Endothelial cell of umbilical vein (primary cell): ENCODE measurements around the gene MC5R. TPM values are rescaled to one million over a fixed set of nuclear protein-coding genes. Genes with fewer than 3 reads are reported as not detected.

Experiments used
- BruUV-seq: library from RNA; stranded (reverse); fragments of 400-500 nt; replicated peaks from 2 replicates; lab custom pipeline; 2021; lab: Mats Ljungman, UMichigan
- CTCF ChIA-PET: fragments of 300-600, 350-600 bp; sonication (Branson Sonifier 250); formaldehyde crosslinking; loops from one replicate; lab custom pipeline; 2021; ENCODE audit warnings: antibody characterized with exemption, inconsistent platforms; lab: Charles Lee
- POLR2A ChIA-PET: fragments of 300-600, 350-600 bp; sonication (Branson Sonifier 250); formaldehyde crosslinking; loops from one replicate; lab custom pipeline; 2021; ENCODE audit warnings: antibody characterized with exemption, inconsistent platforms; lab: Charles Lee
- DNase-seq: peaks from one replicate; pipeline ENCODE4 v3.0.0-alpha.2; 2011; ENCODE audit warnings: low read depth, low spot score
- FAIRE-seq: peaks from 2 replicates; lab custom pipeline; 2011; peaks lifted over from hg19 to GRCh38; lab: Jason Lieb, UNC
- H2AFZ ChIP-seq: 2 replicates; pipeline ENCODE4 v1.6.0; 2012; ENCODE audit warnings: low read depth, low read length, control low read depth, inconsistent platforms
- H3K27ac ChIP-seq: 2 replicates; pipeline ENCODE4 v1.5.1; 2011; ENCODE audit warnings: low read depth, mild to moderate bottlenecking, control low read depth, low read length, moderate library complexity; ENCODE audit not compliant: insufficient read depth
- H3K27me3 ChIP-seq, 2 experiments: 2 replicates each; pipeline versions ENCODE4 v1.6.0 to v1.6.1; 2011; ENCODE audit warnings: low read length in 2 of 2, mixed read lengths in 1 of 2; ENCODE audit not compliant: control insufficient read depth in 2 of 2, insufficient read depth in 2 of 2
- H3K36me3 ChIP-seq, 2 experiments: 2 replicates in 1 of 2; 3 replicates in 1 of 2; pipeline ENCODE4 v1.5.1; 2011; ENCODE audit warnings: low read length in 2 of 2, mild to moderate bottlenecking in 1 of 2, moderate library complexity in 1 of 2; ENCODE audit not compliant: control insufficient read depth in 2 of 2, insufficient read depth in 2 of 2; ENCODE audit errors: extremely low read depth in 1 of 2
- H3K4me1 ChIP-seq: 3 replicates; pipeline ENCODE4 v1.5.1; 2011; ENCODE audit warnings: mild to moderate bottlenecking, low read length; ENCODE audit not compliant: control insufficient read depth, insufficient read depth; ENCODE audit errors: extremely low read depth
- H3K4me2 ChIP-seq: 2 replicates; pipeline ENCODE4 v1.6.1; 2011; ENCODE audit warnings: low read length, control low read depth, mixed read lengths; ENCODE audit not compliant: insufficient read depth
- H3K4me3 ChIP-seq, 3 experiments: fragments of 200-600 bp in 1 of 3; sonication (generic), shearing (Covaris generic) in 1 of 3; replicated peaks in 1 of 3; 2 replicates each; pipeline ENCODE4 v1.5.1; 2011 to 2016; ENCODE audit warnings: control low read depth in 3 of 3, low read length in 3 of 3, mild to moderate bottlenecking in 2 of 3, inconsistent platforms in 1 of 3, low read depth in 1 of 3, moderate library complexity in 1 of 3; ENCODE audit not compliant: insufficient read depth in 1 of 3
- H3K79me2 ChIP-seq: 2 replicates; pipeline ENCODE4 v1.6.0; 2012; ENCODE audit warnings: low read length, inconsistent platforms; ENCODE audit not compliant: control insufficient read depth, insufficient read depth
- H3K9ac ChIP-seq: replicated peaks from 2 replicates; pipeline ENCODE3; 2011; ENCODE audit warnings: low read length, control low read depth; ENCODE audit not compliant: insufficient read depth; ENCODE audit errors: extremely low read depth
- H3K9me1 ChIP-seq: replicated peaks from 3 replicates; pipeline ENCODE4 v1.6.0; 2011; ENCODE audit warnings: mild to moderate bottlenecking, low read length; ENCODE audit not compliant: control insufficient read depth, insufficient read depth; ENCODE audit errors: extremely low read depth
- H3K9me3 ChIP-seq: replicated peaks from 2 replicates; pipeline ENCODE4 v1.5.1; 2012; ENCODE audit warnings: low read length, inconsistent platforms; ENCODE audit not compliant: control insufficient read depth, insufficient read depth
- H4K20me1 ChIP-seq: replicated peaks from 2 replicates; pipeline ENCODE3; 2011; ENCODE audit warnings: mild to moderate bottlenecking, low read length; ENCODE audit not compliant: control insufficient read depth, insufficient read depth; ENCODE audit errors: extremely low read depth
- EZH2 ChIP-seq: IDR thresholded peaks from 2 replicates; pipeline ENCODE4 v1.6.1; 2012; ENCODE audit warnings: borderline replicate concordance, low read depth, mild to moderate bottlenecking, moderate library complexity, low read length, inconsistent platforms; ENCODE audit not compliant: severe bottlenecking
- FOS ChIP-seq: IDR thresholded peaks from 2 replicates; pipeline ENCODE4 v1.6.1; 2011; ENCODE audit warnings: mild to moderate bottlenecking, low read length, moderate library complexity, borderline replicate concordance; ENCODE audit not compliant: insufficient read depth
- GATA2 ChIP-seq: IDR thresholded peaks from 2 replicates; pipeline ENCODE4 v1.7.0; 2011; ENCODE audit warnings: low read depth, mild to moderate bottlenecking, moderate library complexity, mixed read lengths, low read length; ENCODE audit not compliant: insufficient read length, insufficient read depth
- JUN ChIP-seq: IDR thresholded peaks from 2 replicates; pipeline ENCODE4 v1.6.1; 2011; ENCODE audit warnings: borderline replicate concordance, low read depth; ENCODE audit not compliant: insufficient read length, insufficient read depth
- MYC ChIP-seq: IDR thresholded peaks from one replicate; pipeline ENCODE4 v1.6.1; 2011; ENCODE audit warnings: mild to moderate bottlenecking, low read depth, low read length
- POLR2A ChIP-seq: IDR thresholded peaks from 2 replicates; pipeline ENCODE4 v1.6.1; 2012; ENCODE audit warnings: low read depth, mild to moderate bottlenecking, control low read depth, low read length
- POLR2AphosphoS5 ChIP-seq: IDR thresholded peaks from 2 replicates; pipeline ENCODE4 v1.6.1; 2012; ENCODE audit warnings: low read depth, mild to moderate bottlenecking, control low read depth, low read length, moderate library complexity; ENCODE audit not compliant: insufficient read depth
- dilution Hi-C: fragments of 300-500 bp; cut with MboI; formaldehyde crosslinking; loops from one replicate; pipeline ENCODE4 v1.15.0; 2019; ENCODE audit warnings: low sequenced_read_pairs; ENCODE audit not compliant: extremely low pct_ligation_motif_present
- intact Hi-C: fragments of 100-400 bp; cut with micrococcal nuclease; formaldehyde crosslinking; loops from one replicate; pipeline ENCODE4 v1.10.0; 2022
- polyA plus RNA-seq, 4 experiments: library from polyadenylated mRNA; depleted of rRNA in 3 of 4; stranded (reverse) in 3 of 4; unstranded in 1 of 4; fragments of >200 nt; gene quantifications; 2 replicates each; pipeline versions ENCODE4 v1.2.1 to v1.2.3, GENCODE V29; 2011 to 2012; ENCODE audit warnings: missing spikeins in 1 of 4
- total RNA-seq: library from RNA; stranded (reverse); gene quantifications from 2 replicates; pipeline ENCODE4 v1.2.3, GENCODE V29; 2021
- TF ChIP-seq, protein P1 (sequence below): IDR thresholded peaks from 2 replicates; pipeline ENCODE4 v1.6.1; 2011; ENCODE audit not compliant: insufficient read depth, insufficient read length
- TF ChIP-seq, protein P2 (sequence below), 2 donors: IDR thresholded peaks; 1 replicate in 1 of 2; 2 replicates in 1 of 2; pipeline ENCODE4 v1.5.1; 2011; ENCODE audit warnings: low read length in 2 of 2, mild to moderate bottlenecking in 2 of 2, moderate library complexity in 2 of 2, control low read depth in 1 of 2, inconsistent platforms in 1 of 2, low read depth in 1 of 2; ENCODE audit not compliant: insufficient read depth in 1 of 2; ENCODE audit errors: extremely low read depth in 1 of 2

The MC5R gene
- total and polyA plus RNA-seq, 2 donors (not counting 3 experiments of a cell fraction or from before 2014, with no cell fraction given), result not detected

DNA sequence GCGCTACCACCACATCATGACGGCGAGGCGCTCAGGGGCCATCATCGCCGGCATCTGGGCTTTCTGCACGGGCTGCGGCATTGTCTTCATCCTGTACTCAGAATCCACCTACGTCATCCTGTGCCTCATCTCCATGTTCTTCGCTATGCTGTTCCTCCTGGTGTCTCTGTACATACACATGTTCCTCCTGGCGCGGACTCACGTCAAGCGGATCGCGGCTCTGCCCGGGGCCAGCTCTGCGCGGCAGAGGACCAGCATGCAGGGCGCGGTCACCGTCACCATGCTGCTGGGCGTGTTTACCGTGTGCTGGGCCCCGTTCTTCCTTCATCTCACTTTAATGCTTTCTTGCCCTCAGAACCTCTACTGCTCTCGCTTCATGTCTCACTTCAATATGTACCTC lies 2.3 kb downstream of the MC5R start:
- no peak for DNase-seq
- Histone ChIP-seq H3K9me3 (no peaks in the 10 kb centered on the region), H3K9ac (no peak overlapping the region), H3K4me2 (no peak overlapping the region), H2AFZ (no peak overlapping the region), H3K4me1 (no peaks in the 10 kb centered on the region), H3K4me3 (no peak overlapping the region), H3K79me2 (no peaks in the 10 kb centered on the region), H3K36me3 (no peaks in the 10 kb centered on the region), H4K20me1 (no peaks in the 10 kb centered on the region), H3K9me1 (no peaks in the 10 kb centered on the region), H3K27me3 (peaks cover 4 to 5% of the 10 kb centered on the region in 2 experiments), H3K27ac (no peak overlapping the region)
- ChIA-PET POLR2A (no interaction called here), CTCF (no interaction called here)
- TF ChIP-seq FOS, result no peak
- no peak for TF ChIP-seq MYC
- TF ChIP-seq POLR2A, result no peak
- TF ChIP-seq, protein P1, sequence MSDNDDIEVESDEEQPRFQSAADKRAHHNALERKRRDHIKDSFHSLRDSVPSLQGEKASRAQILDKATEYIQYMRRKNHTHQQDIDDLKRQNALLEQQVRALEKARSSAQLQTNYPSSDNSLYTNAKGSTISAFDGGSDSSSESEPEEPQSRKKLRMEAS, result no peak
- TF ChIP-seq, protein P2, sequence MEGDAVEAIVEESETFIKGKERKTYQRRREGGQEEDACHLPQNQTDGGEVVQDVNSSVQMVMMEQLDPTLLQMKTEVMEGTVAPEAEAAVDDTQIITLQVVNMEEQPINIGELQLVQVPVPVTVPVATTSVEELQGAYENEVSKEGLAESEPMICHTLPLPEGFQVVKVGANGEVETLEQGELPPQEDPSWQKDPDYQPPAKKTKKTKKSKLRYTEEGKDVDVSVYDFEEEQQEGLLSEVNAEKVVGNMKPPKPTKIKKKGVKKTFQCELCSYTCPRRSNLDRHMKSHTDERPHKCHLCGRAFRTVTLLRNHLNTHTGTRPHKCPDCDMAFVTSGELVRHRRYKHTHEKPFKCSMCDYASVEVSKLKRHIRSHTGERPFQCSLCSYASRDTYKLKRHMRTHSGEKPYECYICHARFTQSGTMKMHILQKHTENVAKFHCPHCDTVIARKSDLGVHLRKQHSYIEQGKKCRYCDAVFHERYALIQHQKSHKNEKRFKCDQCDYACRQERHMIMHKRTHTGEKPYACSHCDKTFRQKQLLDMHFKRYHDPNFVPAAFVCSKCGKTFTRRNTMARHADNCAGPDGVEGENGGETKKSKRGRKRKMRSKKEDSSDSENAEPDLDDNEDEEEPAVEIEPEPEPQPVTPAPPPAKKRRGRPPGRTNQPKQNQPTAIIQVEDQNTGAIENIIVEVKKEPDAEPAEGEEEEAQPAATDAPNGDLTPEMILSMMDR (IDR thresholded peaks at IDR 0.05; ENCODE audit: extremely low read depth in 1 of 2, insufficient read depth in 1 of 2, low read depth in 1 of 2, low read length in 2 of 2), result no peak
- no peak for TF ChIP-seq JUN
- TF ChIP-seq GATA2, result no peak
- no peak for TF ChIP-seq EZH2
- no peak for TF ChIP-seq POLR2AphosphoS5
- no peak for FAIRE-seq
- intact Hi-C loops, result no loop called here
- dilution Hi-C loops, result no loop called here
- no TSS peak for BruUV-seq
